GM12801 (cell line): ENCODE results near the gene SRCAP.

ENCODE experiments used
- TF ChIP-seq, protein P1 (sequence below): IDR thresholded peaks from one replicate; pipeline ENCODE4 v1.5.1; 2011; ENCODE audit warnings: control low read depth; ENCODE audit not compliant: insufficient read length; ENCODE audit errors: extremely low read depth

The SRCAP gene

DNA sequence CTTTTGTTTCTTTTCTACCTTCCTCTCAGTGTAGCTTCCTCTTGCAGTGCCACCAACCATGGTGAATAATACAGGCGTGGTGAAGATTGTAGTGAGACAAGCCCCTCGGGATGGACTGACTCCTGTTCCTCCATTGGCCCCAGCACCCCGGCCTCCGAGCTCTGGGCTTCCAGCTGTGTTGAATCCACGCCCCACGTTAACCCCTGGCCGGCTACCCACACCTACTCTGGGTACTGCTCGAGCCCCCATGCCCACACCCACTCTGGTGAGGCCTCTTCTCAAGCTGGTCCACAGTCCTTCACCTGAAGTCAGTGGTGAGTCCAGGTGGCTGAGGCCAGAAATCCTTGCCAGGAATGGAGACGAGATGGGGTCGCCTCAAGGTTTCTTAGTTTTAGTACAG, 23.9 kb downstream of the SRCAP start:
- TF ChIP-seq, protein P1, sequence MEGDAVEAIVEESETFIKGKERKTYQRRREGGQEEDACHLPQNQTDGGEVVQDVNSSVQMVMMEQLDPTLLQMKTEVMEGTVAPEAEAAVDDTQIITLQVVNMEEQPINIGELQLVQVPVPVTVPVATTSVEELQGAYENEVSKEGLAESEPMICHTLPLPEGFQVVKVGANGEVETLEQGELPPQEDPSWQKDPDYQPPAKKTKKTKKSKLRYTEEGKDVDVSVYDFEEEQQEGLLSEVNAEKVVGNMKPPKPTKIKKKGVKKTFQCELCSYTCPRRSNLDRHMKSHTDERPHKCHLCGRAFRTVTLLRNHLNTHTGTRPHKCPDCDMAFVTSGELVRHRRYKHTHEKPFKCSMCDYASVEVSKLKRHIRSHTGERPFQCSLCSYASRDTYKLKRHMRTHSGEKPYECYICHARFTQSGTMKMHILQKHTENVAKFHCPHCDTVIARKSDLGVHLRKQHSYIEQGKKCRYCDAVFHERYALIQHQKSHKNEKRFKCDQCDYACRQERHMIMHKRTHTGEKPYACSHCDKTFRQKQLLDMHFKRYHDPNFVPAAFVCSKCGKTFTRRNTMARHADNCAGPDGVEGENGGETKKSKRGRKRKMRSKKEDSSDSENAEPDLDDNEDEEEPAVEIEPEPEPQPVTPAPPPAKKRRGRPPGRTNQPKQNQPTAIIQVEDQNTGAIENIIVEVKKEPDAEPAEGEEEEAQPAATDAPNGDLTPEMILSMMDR = no peak

DNA sequence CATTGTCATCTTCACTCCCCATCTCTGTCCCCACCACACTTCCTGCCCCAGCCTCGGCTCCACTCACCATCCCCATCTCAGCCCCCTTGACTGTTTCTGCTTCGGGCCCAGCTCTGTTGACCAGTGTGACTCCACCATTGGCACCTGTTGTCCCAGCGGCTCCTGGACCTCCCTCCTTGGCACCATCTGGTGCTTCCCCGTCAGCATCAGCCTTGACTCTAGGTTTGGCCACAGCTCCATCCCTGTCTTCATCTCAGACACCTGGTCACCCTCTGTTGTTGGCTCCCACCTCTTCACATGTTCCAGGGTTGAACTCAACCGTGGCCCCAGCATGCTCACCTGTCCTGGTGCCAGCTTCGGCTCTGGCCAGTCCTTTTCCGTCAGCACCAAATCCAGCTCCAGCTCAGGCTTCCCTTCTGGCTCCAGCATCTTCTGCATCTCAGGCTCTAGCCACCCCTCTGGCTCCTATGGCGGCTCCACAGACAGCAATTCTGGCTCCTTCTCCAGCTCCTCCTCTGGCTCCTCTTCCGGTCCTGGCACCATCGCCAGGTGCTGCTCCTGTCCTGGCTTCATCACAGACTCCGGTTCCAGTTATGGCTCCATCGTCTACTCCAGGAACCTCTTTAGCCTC, 24.9 kb downstream of the SRCAP start:
- TF ChIP-seq, protein P1 = no peak

DNA sequence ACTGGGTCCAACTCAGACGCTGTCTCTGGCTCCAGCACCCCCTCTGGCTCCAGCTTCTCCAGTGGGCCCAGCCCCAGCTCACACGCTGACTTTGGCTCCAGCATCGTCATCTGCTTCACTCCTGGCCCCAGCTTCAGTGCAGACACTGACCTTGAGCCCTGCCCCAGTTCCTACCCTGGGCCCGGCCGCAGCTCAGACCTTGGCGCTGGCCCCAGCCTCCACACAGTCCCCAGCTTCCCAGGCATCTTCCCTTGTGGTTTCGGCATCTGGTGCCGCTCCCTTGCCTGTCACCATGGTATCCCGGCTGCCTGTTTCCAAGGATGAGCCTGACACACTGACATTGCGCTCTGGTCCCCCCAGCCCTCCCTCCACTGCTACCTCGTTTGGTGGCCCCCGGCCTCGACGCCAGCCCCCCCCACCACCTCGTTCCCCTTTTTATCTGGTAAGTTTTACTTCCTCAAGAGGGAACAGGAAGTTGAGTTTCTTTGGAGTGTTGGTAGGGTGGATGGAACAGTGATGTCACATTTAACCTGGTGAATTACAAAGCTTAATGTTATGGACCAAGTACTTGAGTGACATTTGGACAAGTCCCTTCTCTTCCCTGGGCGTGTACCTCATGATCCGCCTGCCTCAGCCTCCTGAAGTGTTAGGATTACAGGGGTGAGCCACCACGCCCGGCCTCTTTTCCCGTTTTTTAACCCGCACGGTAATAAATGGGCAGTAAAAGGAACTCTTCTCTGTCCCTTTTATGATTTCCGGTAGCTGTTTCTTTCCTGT, 25.9 kb downstream of the SRCAP start:
- TF ChIP-seq, protein P1 = no peak

DNA sequence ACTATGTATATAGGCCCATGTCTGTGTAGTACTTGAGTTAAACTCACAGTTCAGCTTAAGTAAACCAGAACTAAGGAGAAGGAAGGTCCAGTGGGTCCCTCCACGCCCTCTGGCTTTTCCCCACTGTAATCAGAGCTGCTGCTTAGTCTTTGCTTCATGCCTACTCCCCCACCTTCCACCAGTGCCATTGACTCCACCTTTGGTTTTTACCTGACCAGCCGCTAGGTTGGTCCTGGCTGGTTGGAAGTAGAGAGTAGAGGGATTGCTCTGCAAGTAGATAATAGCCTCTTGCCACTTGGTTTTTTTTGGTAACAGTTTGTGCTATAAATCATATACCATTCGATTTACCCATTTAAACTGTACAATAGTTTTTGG, 26.4 kb downstream of the SRCAP start:
- TF ChIP-seq, protein P1 = no peak

DNA sequence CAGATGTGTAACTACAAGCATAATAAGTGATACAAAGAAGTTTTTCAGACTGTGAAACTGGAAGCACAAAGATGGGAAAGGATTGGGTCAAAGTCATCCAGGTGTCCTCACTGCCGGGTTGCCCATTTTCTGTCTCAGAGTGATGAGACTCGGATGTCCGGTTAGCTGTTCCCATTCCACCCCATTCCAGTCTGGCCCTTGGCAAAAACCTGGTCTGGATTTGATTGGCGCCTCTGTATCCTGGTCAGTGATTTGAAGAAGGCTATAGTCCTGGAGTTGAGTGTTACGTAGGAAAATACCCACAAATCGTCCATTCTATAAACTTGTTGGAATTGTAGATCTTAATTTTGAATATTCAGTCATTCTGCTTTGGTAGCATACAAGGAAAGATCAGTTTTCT, 29.4 kb downstream of the SRCAP start:
- TF ChIP-seq, protein P1 = no peak

DNA sequence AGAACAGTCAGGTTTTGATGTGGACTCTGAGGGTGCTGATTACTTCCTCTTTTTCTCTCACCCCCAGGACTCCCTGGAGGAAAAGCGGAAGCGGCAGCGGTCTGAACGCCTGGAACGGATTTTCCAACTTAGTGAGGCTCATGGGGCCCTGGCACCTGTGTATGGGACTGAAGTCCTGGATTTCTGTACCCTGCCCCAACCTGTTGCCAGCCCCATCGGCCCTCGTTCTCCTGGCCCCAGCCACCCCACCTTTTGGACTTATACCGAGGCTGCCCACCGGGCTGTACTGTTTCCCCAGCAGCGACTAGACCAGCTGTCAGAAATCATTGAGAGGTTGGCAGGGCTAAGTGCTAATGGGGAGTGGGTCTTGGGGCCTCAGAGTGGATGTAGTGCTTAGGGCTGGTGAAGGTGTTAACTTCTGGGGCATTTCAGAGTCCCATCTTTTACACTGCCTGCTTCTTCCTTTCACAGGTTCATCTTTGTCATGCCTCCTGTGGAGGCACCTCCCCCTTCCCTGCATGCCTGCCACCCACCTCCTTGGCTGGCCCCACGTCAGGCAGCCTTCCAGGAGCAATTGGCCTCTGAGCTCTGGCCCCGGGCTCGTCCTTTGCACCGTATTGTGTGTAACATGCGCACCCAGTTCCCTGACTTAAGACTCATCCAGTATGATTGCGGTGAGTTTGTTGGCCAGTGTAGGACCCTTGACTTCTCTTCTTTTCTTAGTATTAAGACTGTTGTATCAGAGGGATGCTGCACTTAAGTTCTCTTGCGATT, 30.1 kb downstream of the SRCAP start:
- TF ChIP-seq, protein P1 = no peak

DNA sequence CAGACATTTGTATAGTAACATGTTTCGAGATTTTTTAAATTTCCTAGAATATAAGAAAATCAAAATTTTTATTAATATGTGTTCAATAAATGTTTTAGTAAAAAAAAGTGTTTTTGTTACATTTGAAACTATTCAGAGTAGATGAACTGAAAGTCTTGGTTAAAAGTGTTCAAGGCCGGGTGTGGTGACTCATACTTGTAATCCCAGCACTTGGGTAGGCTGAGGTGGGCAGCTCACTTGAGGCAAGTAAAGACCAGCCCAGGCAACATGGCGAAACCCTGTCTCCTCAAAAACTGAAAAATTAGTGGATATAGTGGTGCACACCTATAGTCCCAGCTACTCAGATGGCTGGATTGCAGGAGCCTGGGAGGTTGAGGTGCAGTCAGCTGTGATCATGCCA, 32.4 kb downstream of the SRCAP start:
- TF ChIP-seq, protein P1 = no peak
